Spleen (tissue), 13 donors: Measurements from ENCODE around the gene CXCR1. TPM values are rescaled to one million over a fixed set of nuclear protein-coding genes. Genes with fewer than 3 reads are reported as not detected.

Source experiments
- DNase-seq: peaks from one replicate; pipeline ENCODE4 v3.0.0-alpha.2; 2020
- H3K27ac ChIP-seq, 8 donors: fragments of 200-600 bp; sonication (generic) in 7 of 8; 1 replicate in 4 of 8; 2 replicates in 4 of 8; pipeline versions ENCODE4 v1.5.0 to v1.8.0; 2016 to 2021; ENCODE audit warnings: inconsistent platforms in 4 of 8, mild to moderate bottlenecking in 4 of 8, moderate library complexity in 1 of 8
- H3K27me3 ChIP-seq, 7 donors: fragments of 200-600 bp; sonication (generic) in 6 of 7; replicated peaks in 1 of 7; 1 replicate in 4 of 7; 2 replicates in 3 of 7; pipeline versions ENCODE4 v1.5.0 to v1.8.0; 2016 to 2021; ENCODE audit warnings: inconsistent platforms in 3 of 7, mild to moderate bottlenecking in 1 of 7
- H3K36me3 ChIP-seq, 6 donors: fragments of 200-600 bp; sonication (generic) in 5 of 6; 1 replicate in 4 of 6; 2 replicates in 2 of 6; pipeline versions ENCODE4 v1.5.0 to v1.8.0; 2016 to 2021; ENCODE audit warnings: inconsistent platforms in 2 of 6
- H3K4me1 ChIP-seq, 6 donors: fragments of 200-600 bp; sonication (generic) in 5 of 6; 1 replicate in 3 of 6; 2 replicates in 3 of 6; pipeline versions ENCODE4 v1.5.0 to v1.8.0; 2016 to 2021; ENCODE audit warnings: inconsistent platforms in 3 of 6
- H3K4me3 ChIP-seq, 8 donors: fragments of 200-600 bp; sonication (generic) in 7 of 8; 1 replicate in 4 of 8; 2 replicates in 4 of 8; pipeline versions ENCODE4 v1.5.0 to v1.8.0; 2016 to 2021; ENCODE audit warnings: inconsistent platforms in 4 of 8, mild to moderate bottlenecking in 4 of 8, moderate library complexity in 2 of 8
- H3K9me3 ChIP-seq, 8 donors: fragments of 200-600 bp; sonication (generic) in 7 of 8; 1 replicate in 4 of 8; 2 replicates in 4 of 8; pipeline versions ENCODE4 v1.5.0 to v1.8.0; 2016 to 2021; ENCODE audit warnings: inconsistent platforms in 4 of 8
- CTCF ChIP-seq, 11 experiments: fragments of 200-600 bp in 7 of 11; fragments of 450-650 bp in 4 of 11; sonication (generic) in 4 of 11; IDR thresholded peaks in 8 of 11; conservative IDR thresholded peaks in 3 of 11; 1 replicate in 7 of 11; 2 replicates in 4 of 11; pipeline versions ENCODE4 v1.4.0 to v1.8.0; 2016 to 2021; ENCODE audit warnings: antibody characterized with exemption in 11 of 11, inconsistent platforms in 4 of 11, mild to moderate bottlenecking in 1 of 11
- POLR2A ChIP-seq, 3 donors: fragments of 450-650 bp; IDR thresholded peaks; one replicate each; pipeline ENCODE4 v1.5.1; 2017; ENCODE audit warnings: antibody characterized with exemption in 3 of 3, mild to moderate bottlenecking in 1 of 3
- POLR2AphosphoS5 ChIP-seq, 3 donors: sonication (generic); formaldehyde crosslinking; IDR thresholded peaks; one replicate each; pipeline ENCODE4 v1.5.1; 2017; ENCODE audit warnings: antibody characterized with exemption in 3 of 3
- WGBS, 5 donors: extraction: QIAGEN DNeasy Blood & Tissue Kit in 3 of 5; methylation state at CpG; one replicate each; pipeline versions ENCODE4 v1.1.5 to v1.1.7; 2013 to 2018; 5-methylcytosine and 5-hydroxymethylcytosine counted together
- intact Hi-C: fragments of 100-400 bp; cut with DNase I; formaldehyde crosslinking; loops from one replicate; pipeline ENCODE4 v1.15.0; 2023; ENCODE audit warnings: low total_unique reads
- long read RNA-seq, 2 donors: transcript quantifications; one replicate each; lab custom pipeline, GENCODE V29; 2026
- polyA plus RNA-seq, 3 donors: library from polyadenylated mRNA; stranded (reverse); fragments of 200-250 nt; gene quantifications; one replicate each; pipeline ENCODE4 v1.2.1, GENCODE V29; 2013
- total RNA-seq, 7 donors: library from RNA; depleted of rRNA in 3 of 7; stranded (reverse); fragments of >200 nt in 3 of 7; fragmentation: NEBNext Ultra II Directional in 4 of 7; extraction: Animal tissue kit (Norgen Biotek cat#: 25700) in 4 of 7; gene quantifications; one replicate each; pipeline versions ENCODE4 v1.1.0 to v1.2.1, GENCODE V29; 2016 to 2021
- donor health status: healthy with polysubstance abuse.
- donor health status: DM: no; HTN: no; CAD: no; lungs with moderate emphysema.
- donor health status: DM: no; HTN: no; CAD: no.
- donor health status: Bipolar disorder and iron deficiency.
- donor health status: healthy.
- donor health status: DM: no; HTN: no; CAD: no.
- donor health status: DM: yes; HTN: yes; CAD: no.

Gene CXCR1
- total RNA-seq (100 to 1,000 TPM in 2 of 7 donors, 10 to 100 TPM in 5; 19.4 to 139 (median 48.4) TPM), polyA plus RNA-seq (1 to 10 TPM in 2 of 3 donors, under 1 TPM in 1; 0.70 to 6.6 (median 4.9) TPM)
- long read RNA-seq, donor 1: 0 reads
- long read RNA-seq, donor 2, partial matches to known transcripts: 658 of 672 reads
- long read RNA-seq, donor 2, other reads (novel, unspliced or antisense): 14 of 672 reads

- H3K9me3 ChIP-seq: no peaks in the 10 kb centered on the region
- DNase-seq: no peak
- intact Hi-C loops: no loop called here
- peaks cover 0 to 27% (median 0%) of the 10 kb centered on the region in 6 donors for H3K36me3 ChIP-seq
- peak within 1 kb of the TSS in 6 of 8 donors; percentile 44 to 83 (median 74) for H3K27ac ChIP-seq
- H3K4me1 ChIP-seq: peaks cover 5 to 43% (median 20%) of the 10 kb centered on the region in 6 donors
- no peaks in the 10 kb centered on the region for H3K27me3 ChIP-seq
- WGBS, 5 donors: 36 to 48% (median 39%) methylated on average over 3 of the region's 3 CpGs
- TF ChIP-seq POLR2AphosphoS5 (IDR thresholded peaks at IDR 0.05): peak in 1 of 3 donors; percentile 71
- peak in 4 of 11 experiments; percentile 13 to 41 (median 31) for TF ChIP-seq CTCF (IDR thresholded peaks at IDR 0.05 in 8 of 11, conservative IDR thresholded peaks at IDR 0.05 in 3 of 11)
- TF ChIP-seq POLR2A (IDR thresholded peaks at IDR 0.05): no peak
- peak within 1 kb of the TSS in 6 of 8 donors; percentile 12 to 55 (median 24) for H3K4me3 ChIP-seq
These were observed at the start of gene CXCR1 for GRCh38 chr2:218166791-218167190. CXCR1 (minus strand) TSS chr2:218166962; CDS start chr2:218165211, 1,751 bp downstream.

- H3K27me3 ChIP-seq: no peaks in the 10 kb centered on the region
- H3K4me1 ChIP-seq: peaks cover 29 to 45% (median 40%) of the 10 kb centered on the region in 6 donors
- peak overlapping the region; percentile 91 to 99 (median 98) for H3K27ac ChIP-seq
- peaks cover 0 to 20% (median 0%) of the 10 kb centered on the region in 6 donors for H3K36me3 ChIP-seq
- 63 to 70% (median 65%) methylated on average over 9 of the region's 9 CpGs for WGBS, 5 donors
- no peaks in the 10 kb centered on the region for H3K9me3 ChIP-seq
- peak overlapping the region; percentile 77 to 98 (median 92) for H3K4me3 ChIP-seq
- DNase-seq: peak; percentile 84
- TF ChIP-seq CTCF (IDR thresholded peaks at IDR 0.05 in 8 of 11, conservative IDR thresholded peaks at IDR 0.05 in 3 of 11) (no peak), POLR2A (IDR thresholded peaks at IDR 0.05) (no peak), POLR2AphosphoS5 (IDR thresholded peaks at IDR 0.05) (no peak)
- intact Hi-C loops: no loop called here
These were observed 49.5 kb upstream of the CXCR1 start for GRCh38 chr2:218216336-218216673.

GRCh38 chr2:218214116-218214515, 47.4 kb upstream of the CXCR1 start:
- Histone ChIP-seq H3K27ac (no peak overlapping the region), H3K36me3 (no peaks in the 10 kb centered on the region), H3K9me3 (peaks cover 0 to 6% (median 2%) of the 10 kb centered on the region in 8 donors), H3K27me3 (no peaks in the 10 kb centered on the region), H3K4me1 (peaks cover 7 to 23% (median 18%) of the 10 kb centered on the region in 6 donors), H3K4me3 (no peak overlapping the region)
- no peak for TF ChIP-seq CTCF (IDR thresholded peaks at IDR 0.05 in 8 of 11, conservative IDR thresholded peaks at IDR 0.05 in 3 of 11)
- no peak for TF ChIP-seq POLR2AphosphoS5 (IDR thresholded peaks at IDR 0.05)
- TF ChIP-seq POLR2A (IDR thresholded peaks at IDR 0.05): no peak
- DNase-seq: no peak
- 52 to 81% (median 68%) methylated on average over 1 of the region's 1 CpG for WGBS, 5 donors
- intact Hi-C loops: no loop called here

GRCh38 chr2:218209078-218209477, 42.3 kb upstream of the CXCR1 start:
- Histone ChIP-seq H3K27me3 (no peaks in the 10 kb centered on the region), H3K36me3 (no peaks in the 10 kb centered on the region), H3K9me3 (peaks cover 0 to 9% (median 2%) of the 10 kb centered on the region in 8 donors), H3K4me1 (no peaks in the 10 kb centered on the region), H3K4me3 (no peak overlapping the region), H3K27ac (no peak overlapping the region)
- no peak for TF ChIP-seq POLR2AphosphoS5 (IDR thresholded peaks at IDR 0.05)
- TF ChIP-seq CTCF (IDR thresholded peaks at IDR 0.05 in 8 of 11, conservative IDR thresholded peaks at IDR 0.05 in 3 of 11): no peak
- no peak for TF ChIP-seq POLR2A (IDR thresholded peaks at IDR 0.05)
- intact Hi-C loops: no loop called here
- 92 to 98% (median 97%) methylated on average over 3 of the region's 3 CpGs for WGBS, 5 donors
- DNase-seq: no peak
